H9 (cell line): Measurements from ENCODE around the gene PPM1N. TPM values are rescaled to one million over a fixed set of nuclear protein-coding genes. Genes with fewer than 3 reads are reported as not detected.

Experiments
- DNase-seq: peaks from one replicate; pipeline ENCODE4 v3.0.0-alpha.2; 2017
- H2AFZ ChIP-seq: one replicate; pipeline ENCODE4 v1.6.1; 2013; ENCODE audit warnings: mild to moderate bottlenecking, low read length, control low read depth, moderate library complexity
- H2AK5ac ChIP-seq: 2 replicates; pipeline ENCODE4 v1.6.1; 2013; ENCODE audit warnings: low read length, control low read depth, mixed read lengths; ENCODE audit not compliant: insufficient read length
- H2BK120ac ChIP-seq: one replicate; pipeline ENCODE4 v1.6.1; 2013; ENCODE audit warnings: low read depth, mild to moderate bottlenecking, low read length, control low read depth, inconsistent platforms; ENCODE audit not compliant: poor library complexity, severe bottlenecking
- H2BK12ac ChIP-seq: 2 replicates; pipeline ENCODE4 v1.6.1; 2013; ENCODE audit warnings: low read length, control low read depth, mixed read lengths, low read depth; ENCODE audit not compliant: insufficient read length
- H2BK15ac ChIP-seq: 2 replicates; pipeline ENCODE4 v1.6.1; 2013; ENCODE audit warnings: low read depth, low read length, control low read depth
- H2BK20ac ChIP-seq: one replicate; pipeline ENCODE4 v1.6.1; 2013; ENCODE audit warnings: low read depth, mild to moderate bottlenecking, low read length, control low read depth, inconsistent platforms; ENCODE audit not compliant: poor library complexity, severe bottlenecking
- H2BK5ac ChIP-seq: 2 replicates; pipeline ENCODE4 v1.6.1; 2013; ENCODE audit warnings: low read length, control low read depth, mixed read lengths; ENCODE audit not compliant: insufficient read length
- H3K14ac ChIP-seq: 2 replicates; pipeline ENCODE4 v1.6.1; 2013; ENCODE audit warnings: low read length, control low read depth; ENCODE audit not compliant: insufficient read depth
- H3K18ac ChIP-seq: 2 replicates; pipeline ENCODE4 v1.6.1; 2013; ENCODE audit warnings: low read depth, mild to moderate bottlenecking, mixed read lengths, low read length, control low read depth; ENCODE audit not compliant: insufficient read length
- H3K23ac ChIP-seq: 2 replicates; pipeline ENCODE4 v1.6.1; 2013; ENCODE audit warnings: low read length, control low read depth, mixed read lengths, low read depth; ENCODE audit not compliant: insufficient read length
- H3K23me2 ChIP-seq: 2 replicates; pipeline ENCODE4 v1.6.1; 2013; ENCODE audit warnings: low read depth, mild to moderate bottlenecking, mixed read lengths, low read length, control low read depth; ENCODE audit not compliant: insufficient read length, poor library complexity, severe bottlenecking
- H3K27ac ChIP-seq: 2 replicates; pipeline ENCODE4 v1.5.1; 2013; ENCODE audit warnings: low read length, control low read depth, mixed read lengths, low read depth; ENCODE audit not compliant: insufficient read length
- H3K27me3 ChIP-seq: 2 replicates; pipeline ENCODE4 v1.6.1; 2013; ENCODE audit warnings: low read length, control low read depth, inconsistent platforms; ENCODE audit not compliant: insufficient read depth
- H3K4ac ChIP-seq: 2 replicates; pipeline ENCODE4 v1.6.1; 2013; ENCODE audit warnings: low read depth, mild to moderate bottlenecking, control low read depth, inconsistent platforms, low read length, moderate library complexity
- H3K4me1 ChIP-seq: 2 replicates; pipeline ENCODE4 v1.6.1; 2013; ENCODE audit warnings: low read length, control low read depth, inconsistent platforms; ENCODE audit not compliant: insufficient read depth
- H3K4me2 ChIP-seq: 2 replicates; pipeline ENCODE4 v1.6.1; 2013; ENCODE audit warnings: low read length, control low read depth, mixed read lengths; ENCODE audit not compliant: insufficient read length, insufficient read depth
- H3K56ac ChIP-seq: 2 replicates; pipeline ENCODE4 v1.6.1; 2013; ENCODE audit warnings: low read depth, mild to moderate bottlenecking, mixed read lengths, low read length, control low read depth; ENCODE audit not compliant: insufficient read length
- H3K79me1 ChIP-seq: 2 replicates; pipeline ENCODE4 v1.6.1; 2013; ENCODE audit warnings: low read depth, mild to moderate bottlenecking, moderate library complexity, low read length, control low read depth, inconsistent platforms; ENCODE audit not compliant: insufficient read depth, poor library complexity, severe bottlenecking
- H3K79me2 ChIP-seq: 2 replicates; pipeline ENCODE4 v1.6.1; 2013; ENCODE audit warnings: low read length, control low read depth, inconsistent platforms; ENCODE audit not compliant: insufficient read depth
- H3K9ac ChIP-seq: 2 replicates; pipeline ENCODE4 v1.6.1; 2013; ENCODE audit warnings: low read length, control low read depth, mixed read lengths; ENCODE audit not compliant: insufficient read length; ENCODE audit errors: extremely low read depth
- H3K9me3 ChIP-seq: one replicate; pipeline ENCODE4 v1.6.1; 2013; ENCODE audit warnings: low read depth, low read length, inconsistent platforms; ENCODE audit not compliant: control insufficient read depth
- H3T11ph ChIP-seq: one replicate; pipeline ENCODE4 v1.6.1; 2013; ENCODE audit warnings: mild to moderate bottlenecking, low read length, control low read depth, inconsistent platforms
- H4K20me1 ChIP-seq: one replicate; pipeline ENCODE4 v1.6.1; 2013; ENCODE audit not compliant: control insufficient read depth, insufficient read length, insufficient read depth
- H4K5ac ChIP-seq: 2 replicates; pipeline ENCODE4 v1.6.1; 2013; ENCODE audit warnings: low read depth, mild to moderate bottlenecking, mixed read lengths, low read length, control low read depth; ENCODE audit not compliant: insufficient read length
- H4K8ac ChIP-seq: replicated peaks from 2 replicates; pipeline ENCODE4 v1.6.1; 2013; ENCODE audit warnings: low read length, control low read depth, mixed read lengths, low read depth; ENCODE audit not compliant: insufficient read length
- H4K91ac ChIP-seq: 2 replicates; pipeline ENCODE4 v1.6.1; 2013; ENCODE audit warnings: low read depth, mild to moderate bottlenecking, moderate library complexity, mixed read lengths, low read length, control low read depth; ENCODE audit not compliant: insufficient read length
- H3K27ac Mint-ChIP-seq, 3 experiments: 2 replicates in 2 of 3; 3 replicates in 1 of 3; pipeline ENCODE4 v1.8.0; 2020 to 2021; ENCODE audit warnings: mixed read lengths in 3 of 3, mild to moderate bottlenecking in 1 of 3, moderate library complexity in 1 of 3
- H3K27me3 Mint-ChIP-seq: 2 replicates; pipeline ENCODE4 v1.8.0; 2021; ENCODE audit warnings: low read depth, mild to moderate bottlenecking, moderate library complexity, mixed read lengths
- H3K36me3 Mint-ChIP-seq, 3 experiments: 2 replicates in 2 of 3; 3 replicates in 1 of 3; pipeline ENCODE4 v1.8.0; 2020 to 2021; ENCODE audit warnings: low read depth in 3 of 3, mixed read lengths in 3 of 3; ENCODE audit not compliant: insufficient read depth in 1 of 3
- H3K4me1 Mint-ChIP-seq, 2 experiments: 2 replicates each; pipeline ENCODE4 v1.8.0; 2020; ENCODE audit warnings: mixed read lengths in 2 of 2
- H3K4me3 Mint-ChIP-seq, 2 experiments: 2 replicates in 1 of 2; 3 replicates in 1 of 2; pipeline ENCODE4 v1.8.0; 2020 to 2021; ENCODE audit warnings: mild to moderate bottlenecking in 2 of 2, mixed read lengths in 2 of 2, moderate library complexity in 1 of 2
- H3K9me3 Mint-ChIP-seq, 2 experiments: 2 replicates in 1 of 2; 3 replicates in 1 of 2; pipeline ENCODE4 v1.8.0; 2020; ENCODE audit warnings: mild to moderate bottlenecking in 2 of 2, mixed read lengths in 2 of 2, moderate library complexity in 1 of 2
- WGBS: extraction: QIAGEN DNeasy Blood & Tissue Kit; methylation state at CpG from one replicate; pipeline ENCODE4 v1.1.7; 2013; ENCODE audit warnings: missing lambda C conversion rate, low lambda C conversion rate, mixed read lengths; ENCODE audit not compliant: insufficient read length; ENCODE audit errors: extremely low coverage; 5-methylcytosine and 5-hydroxymethylcytosine counted together
- total RNA-seq: library from RNA; stranded (reverse); gene quantifications from 2 replicates; pipeline ENCODE4 v1.2.1, GENCODE V29; 2021
- TF ChIP-seq, protein P1 (sequence below): fragments of 200-600 bp; sonication (generic); conservative IDR thresholded peaks from 3 replicates; pipeline ENCODE4 v1.8.0; 2021; ENCODE audit warnings: antibody characterized with exemption, mild to moderate bottlenecking

The PPM1N gene
- total RNA-seq, 1 experiment from 2014 or later: 7.7 TPM

GRCh38 chr19:45471931-45472562, 26.2 kb upstream of the PPM1N start:
- H3K14ac ChIP-seq: no peak overlapping the region
- no peak overlapping the region for H2BK20ac ChIP-seq
- H4K5ac ChIP-seq: no peak overlapping the region
- no peak overlapping the region for H2BK5ac ChIP-seq
- H3K4ac ChIP-seq: no peak overlapping the region
- H2AK5ac ChIP-seq: no peak overlapping the region
- H3K9ac ChIP-seq: no peak overlapping the region
- no peak overlapping the region for H3K56ac ChIP-seq
- no peak for DNase-seq
- no peak overlapping the region for H3K27ac Mint-ChIP-seq
- WGBS: no CpG with 5 or more reads among the region's 7 CpGs
- no peak overlapping the region for H4K91ac ChIP-seq
- H3K4me2 ChIP-seq: no peak overlapping the region
- no peak overlapping the region for H2BK12ac ChIP-seq
- H3K9me3 ChIP-seq: no peaks in the 10 kb centered on the region
- no peaks in the 10 kb centered on the region for H3K79me1 ChIP-seq
- peaks cover 9% of the 10 kb centered on the region for H3K27me3 Mint-ChIP-seq
- no peaks in the 10 kb centered on the region for H4K20me1 ChIP-seq
- H3K4me3 Mint-ChIP-seq: peak overlapping the region in 1 of 2 experiments; percentile 78; a peak in 3 of 5 replicates
- no peak overlapping the region for H3K23ac ChIP-seq
- H2BK120ac ChIP-seq: no peak overlapping the region
- H3K4me1 Mint-ChIP-seq: peaks cover 34 to 60% of the 10 kb centered on the region in 2 experiments
- H3T11ph ChIP-seq: no peak overlapping the region
- no peak overlapping the region for H2AFZ ChIP-seq
- peaks cover 0 to 11% (median 0%) of the 10 kb centered on the region in 3 experiments; a peak in 1 of 7 replicates for H3K36me3 Mint-ChIP-seq
- no peak overlapping the region for H4K8ac ChIP-seq
- no peaks in the 10 kb centered on the region for H3K79me2 ChIP-seq
- TF ChIP-seq, protein P1, sequence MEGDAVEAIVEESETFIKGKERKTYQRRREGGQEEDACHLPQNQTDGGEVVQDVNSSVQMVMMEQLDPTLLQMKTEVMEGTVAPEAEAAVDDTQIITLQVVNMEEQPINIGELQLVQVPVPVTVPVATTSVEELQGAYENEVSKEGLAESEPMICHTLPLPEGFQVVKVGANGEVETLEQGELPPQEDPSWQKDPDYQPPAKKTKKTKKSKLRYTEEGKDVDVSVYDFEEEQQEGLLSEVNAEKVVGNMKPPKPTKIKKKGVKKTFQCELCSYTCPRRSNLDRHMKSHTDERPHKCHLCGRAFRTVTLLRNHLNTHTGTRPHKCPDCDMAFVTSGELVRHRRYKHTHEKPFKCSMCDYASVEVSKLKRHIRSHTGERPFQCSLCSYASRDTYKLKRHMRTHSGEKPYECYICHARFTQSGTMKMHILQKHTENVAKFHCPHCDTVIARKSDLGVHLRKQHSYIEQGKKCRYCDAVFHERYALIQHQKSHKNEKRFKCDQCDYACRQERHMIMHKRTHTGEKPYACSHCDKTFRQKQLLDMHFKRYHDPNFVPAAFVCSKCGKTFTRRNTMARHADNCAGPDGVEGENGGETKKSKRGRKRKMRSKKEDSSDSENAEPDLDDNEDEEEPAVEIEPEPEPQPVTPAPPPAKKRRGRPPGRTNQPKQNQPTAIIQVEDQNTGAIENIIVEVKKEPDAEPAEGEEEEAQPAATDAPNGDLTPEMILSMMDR: no peak
- no peaks in the 10 kb centered on the region; the same call in 1 of the 2 replicates for H3K27me3 ChIP-seq
- H2BK15ac ChIP-seq: no peak overlapping the region
- H3K23me2 ChIP-seq: peaks cover 18% of the 10 kb centered on the region
- no peaks in the 10 kb centered on the region; a peak in 1 of 5 replicates for H3K9me3 Mint-ChIP-seq
- H3K27ac ChIP-seq: no peak overlapping the region
- H3K18ac ChIP-seq: no peak overlapping the region
- H3K4me1 ChIP-seq: no peaks in the 10 kb centered on the region
